ENCODE measurements around the gene PXDC1. TPM values are rescaled to one million over a fixed set of nuclear protein-coding genes. Genes with fewer than 3 reads are reported as not detected.

PXDC1 gene
- total RNA-seq, 1 donor = 39.4 TPM

GRCh38 chr6:3707751-3708412, 43.6 kb downstream of the PXDC1 start:
- no peak for TF ChIP-seq CTCF (IDR thresholded peaks at IDR 0.05; ENCODE audit: insufficient read depth, low read length)
- no peak for DNase-seq (ENCODE audit: low read depth)
- no peak overlapping the region for H3K4me3 ChIP-seq (ENCODE audit: low read depth, low read length)

- DNase-seq (ENCODE audit: low read depth) = peak; percentile 39
- TF ChIP-seq CTCF (IDR thresholded peaks at IDR 0.05; ENCODE audit: insufficient read depth, low read length) = no peak
- H3K4me3 ChIP-seq (ENCODE audit: low read depth, low read length) = no peak overlapping the region
Observed at GRCh38 chr6:3707024-3707423, 44.5 kb downstream of the PXDC1 start.

- no peak for DNase-seq (ENCODE audit: low read depth)
- H3K4me3 ChIP-seq (ENCODE audit: low read depth, low read length) = no peak overlapping the region
- no peak for TF ChIP-seq CTCF (IDR thresholded peaks at IDR 0.05; ENCODE audit: insufficient read depth, low read length)
Observed at GRCh38 chr6:3706547-3706946, 45.0 kb downstream of the PXDC1 start.

GRCh38 chr6:3701631-3702030, 49.9 kb downstream of the PXDC1 start:
- no peak for DNase-seq (ENCODE audit: low read depth)
- TF ChIP-seq CTCF (IDR thresholded peaks at IDR 0.05; ENCODE audit: insufficient read depth, low read length) = no peak
- no peak overlapping the region for H3K4me3 ChIP-seq (ENCODE audit: low read depth, low read length)

GRCh38 chr6:3699231-3699630, 52.3 kb downstream of the PXDC1 start:
- TF ChIP-seq CTCF (IDR thresholded peaks at IDR 0.05; ENCODE audit: insufficient read depth, low read length) = no peak
- H3K4me3 ChIP-seq (ENCODE audit: low read depth, low read length) = no peak overlapping the region
- DNase-seq (ENCODE audit: low read depth) = no peak

- no peak overlapping the region for H3K4me3 ChIP-seq (ENCODE audit: low read depth, low read length)
- TF ChIP-seq CTCF (IDR thresholded peaks at IDR 0.05; ENCODE audit: insufficient read depth, low read length) = no peak
- DNase-seq (ENCODE audit: low read depth) = peak; percentile 49
Observed at GRCh38 chr6:3698021-3698420, 53.5 kb downstream of the PXDC1 start.

- peak; percentile 95 for DNase-seq (ENCODE audit: low read depth)
- TF ChIP-seq CTCF (IDR thresholded peaks at IDR 0.05; ENCODE audit: insufficient read depth, low read length) = no peak
- H3K4me3 ChIP-seq (ENCODE audit: low read depth, low read length) = no peak overlapping the region
Observed at GRCh38 chr6:3697609-3698008, 53.9 kb downstream of the PXDC1 start.
